Measurements from ENCODE around the gene PDZRN3.

PDZRN3 gene

DNA sequence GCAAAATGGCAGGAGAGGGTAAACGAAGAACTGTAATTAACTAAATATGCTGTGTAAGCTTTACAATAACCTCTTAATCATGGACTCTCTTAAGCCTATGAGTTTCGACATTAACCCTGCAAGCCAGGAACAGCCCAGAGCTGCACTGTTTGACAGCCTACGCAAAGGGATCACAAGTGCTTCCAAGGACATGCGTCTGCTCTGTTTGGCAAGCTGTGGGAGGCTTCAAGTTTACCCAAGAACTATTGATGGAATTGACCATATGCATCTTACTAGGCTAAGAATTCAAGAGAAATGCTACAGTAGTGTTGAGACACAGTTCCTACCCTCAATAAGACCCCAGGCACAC, 66.0 kb downstream of the PDZRN3 start:
- DNase-seq (ENCODE audit: low read depth): no peak
- TF ChIP-seq, protein P1, sequence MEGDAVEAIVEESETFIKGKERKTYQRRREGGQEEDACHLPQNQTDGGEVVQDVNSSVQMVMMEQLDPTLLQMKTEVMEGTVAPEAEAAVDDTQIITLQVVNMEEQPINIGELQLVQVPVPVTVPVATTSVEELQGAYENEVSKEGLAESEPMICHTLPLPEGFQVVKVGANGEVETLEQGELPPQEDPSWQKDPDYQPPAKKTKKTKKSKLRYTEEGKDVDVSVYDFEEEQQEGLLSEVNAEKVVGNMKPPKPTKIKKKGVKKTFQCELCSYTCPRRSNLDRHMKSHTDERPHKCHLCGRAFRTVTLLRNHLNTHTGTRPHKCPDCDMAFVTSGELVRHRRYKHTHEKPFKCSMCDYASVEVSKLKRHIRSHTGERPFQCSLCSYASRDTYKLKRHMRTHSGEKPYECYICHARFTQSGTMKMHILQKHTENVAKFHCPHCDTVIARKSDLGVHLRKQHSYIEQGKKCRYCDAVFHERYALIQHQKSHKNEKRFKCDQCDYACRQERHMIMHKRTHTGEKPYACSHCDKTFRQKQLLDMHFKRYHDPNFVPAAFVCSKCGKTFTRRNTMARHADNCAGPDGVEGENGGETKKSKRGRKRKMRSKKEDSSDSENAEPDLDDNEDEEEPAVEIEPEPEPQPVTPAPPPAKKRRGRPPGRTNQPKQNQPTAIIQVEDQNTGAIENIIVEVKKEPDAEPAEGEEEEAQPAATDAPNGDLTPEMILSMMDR (IDR thresholded peaks at IDR 0.05; ENCODE audit: control insufficient read depth, insufficient read depth, low read depth, low read length, missing control alignments): no peak

DNA sequence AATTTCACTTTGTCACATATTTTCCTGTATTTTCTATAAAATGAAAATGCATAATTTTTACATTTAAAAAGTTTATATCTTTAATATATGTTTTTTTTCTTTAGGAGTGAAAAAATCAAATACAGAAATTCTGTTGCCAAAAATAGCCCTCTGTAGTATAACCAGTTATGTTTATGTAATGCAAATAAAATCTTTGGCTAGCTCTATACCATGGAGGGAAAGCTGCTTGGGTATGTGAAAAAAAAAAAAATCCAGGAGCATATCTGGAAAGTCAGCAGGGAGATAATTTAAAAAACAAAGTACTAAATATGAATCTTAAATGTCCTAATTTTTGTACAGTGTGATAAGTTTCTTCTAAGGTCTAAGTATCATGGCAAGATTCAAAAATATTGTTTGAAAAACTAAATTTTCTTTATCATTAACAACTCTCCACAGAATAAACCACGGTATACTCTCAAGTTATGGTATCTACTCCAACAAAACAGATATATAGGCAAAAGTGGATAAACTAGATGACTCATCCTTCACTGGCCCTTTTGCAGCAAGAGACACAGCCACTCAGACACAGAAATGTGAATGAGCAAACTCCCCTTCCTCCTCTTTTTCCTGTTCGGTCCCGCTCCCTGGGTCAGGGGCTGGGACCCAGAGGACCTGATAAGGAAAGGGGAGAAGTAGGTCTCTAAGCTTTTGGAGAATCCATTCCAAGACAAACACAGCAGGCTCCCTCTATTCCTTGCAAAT, 66.6 kb downstream of the PDZRN3 start:
- TF ChIP-seq, protein P1 (IDR thresholded peaks at IDR 0.05; ENCODE audit: control insufficient read depth, insufficient read depth, low read depth, low read length, missing control alignments): no peak
- H3K4me3 ChIP-seq (ENCODE audit: control insufficient read depth, low read depth, low read length): no peak overlapping the region
- DNase-seq (ENCODE audit: low read depth): no peak

More for the DNA sequence above, 66.0 kb downstream of the PDZRN3 start:
- no peak overlapping the region for H3K4me3 ChIP-seq (ENCODE audit: control insufficient read depth, low read depth, low read length)

DNA sequence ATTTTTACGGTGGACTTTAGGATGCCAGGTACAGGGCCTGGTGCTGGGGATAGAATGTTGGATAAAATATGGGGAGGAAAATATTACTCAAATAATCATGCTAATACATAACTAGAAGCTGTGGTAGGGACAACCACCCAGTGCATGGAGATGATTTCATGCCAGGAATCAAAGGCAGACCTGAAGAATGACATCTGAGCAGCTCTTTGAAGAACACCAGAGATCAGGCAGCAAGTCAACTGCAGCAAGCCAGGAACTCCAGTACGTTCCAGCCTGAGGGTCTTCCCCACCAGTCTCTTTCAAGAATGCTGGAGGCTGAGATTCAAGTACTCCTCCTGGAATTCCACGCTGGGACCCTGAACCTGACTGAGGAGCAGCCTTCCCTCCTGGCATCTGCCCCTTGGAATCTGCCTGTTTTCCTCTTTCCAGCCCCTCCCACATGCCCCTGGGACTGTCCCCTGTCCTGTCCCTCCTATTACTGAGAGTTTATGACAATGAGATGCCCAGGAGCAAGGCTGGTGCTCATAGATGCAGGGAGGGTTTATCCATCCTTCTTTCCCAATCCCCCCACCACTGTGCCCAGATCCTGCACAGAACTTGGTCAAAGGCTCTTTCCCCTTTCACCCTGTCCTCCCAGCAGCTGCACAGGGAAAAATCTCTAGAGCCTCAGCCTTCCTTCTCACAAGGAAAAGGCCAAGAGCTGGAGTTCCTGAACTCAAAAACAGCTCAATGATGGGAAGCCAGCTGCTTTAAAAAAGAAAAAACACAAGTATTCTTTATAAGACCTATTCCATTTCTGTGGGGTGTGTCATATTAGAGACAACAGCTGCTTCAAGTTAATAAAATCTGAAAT, 68.0 kb downstream of the PDZRN3 start:
- DNase-seq (ENCODE audit: low read depth): no peak
- TF ChIP-seq, protein P1 (IDR thresholded peaks at IDR 0.05; ENCODE audit: control insufficient read depth, insufficient read depth, low read depth, low read length, missing control alignments): no peak
- no peak overlapping the region for H3K4me3 ChIP-seq (ENCODE audit: control insufficient read depth, low read depth, low read length)

DNA sequence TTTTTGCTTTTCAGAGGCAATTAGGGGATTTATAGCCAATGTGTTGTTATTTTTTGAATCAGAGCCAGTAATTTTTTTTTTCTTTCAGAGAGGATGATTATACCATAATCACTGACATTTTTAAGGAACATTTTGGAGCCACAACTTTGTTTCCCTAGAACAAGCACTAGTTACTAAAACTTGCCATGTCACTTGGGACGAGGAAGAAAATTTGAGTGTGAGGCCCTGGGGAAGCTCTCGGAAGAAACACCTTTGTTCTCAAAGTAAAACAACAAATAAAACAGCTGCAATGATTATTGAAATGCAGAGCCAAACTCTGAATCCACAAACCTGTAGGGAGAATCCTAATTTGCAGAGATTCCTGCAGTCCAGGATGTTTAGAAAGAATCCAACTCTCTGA, 69.7 kb downstream of the PDZRN3 start:
- DNase-seq (ENCODE audit: low read depth): no peak
- no peak overlapping the region for H3K4me3 ChIP-seq (ENCODE audit: control insufficient read depth, low read depth, low read length)
- TF ChIP-seq, protein P1 (IDR thresholded peaks at IDR 0.05; ENCODE audit: control insufficient read depth, insufficient read depth, low read depth, low read length, missing control alignments): no peak

DNA sequence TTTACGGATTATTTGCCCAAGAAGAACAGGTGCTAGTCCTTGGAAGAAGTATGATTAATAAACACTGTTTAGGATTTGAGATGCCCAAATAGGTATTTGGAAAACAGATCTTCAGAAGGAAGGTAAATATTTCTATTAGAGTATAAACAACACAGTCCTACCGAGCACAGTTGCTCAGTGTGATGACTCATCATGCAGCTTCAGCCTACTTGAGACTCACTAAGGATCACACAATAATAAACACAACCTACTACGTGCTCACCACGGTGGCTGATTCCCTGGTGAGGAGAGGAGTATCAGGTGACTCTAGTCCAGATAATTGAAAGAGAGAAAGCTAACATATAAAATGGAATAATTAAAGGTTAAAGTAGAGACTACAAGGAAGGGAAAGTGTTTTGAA, 72.0 kb downstream of the PDZRN3 start:
- no peak overlapping the region for H3K4me3 ChIP-seq (ENCODE audit: control insufficient read depth, low read depth, low read length)
- TF ChIP-seq, protein P1 (IDR thresholded peaks at IDR 0.05; ENCODE audit: control insufficient read depth, insufficient read depth, low read depth, low read length, missing control alignments): no peak
- DNase-seq (ENCODE audit: low read depth): no peak

DNA sequence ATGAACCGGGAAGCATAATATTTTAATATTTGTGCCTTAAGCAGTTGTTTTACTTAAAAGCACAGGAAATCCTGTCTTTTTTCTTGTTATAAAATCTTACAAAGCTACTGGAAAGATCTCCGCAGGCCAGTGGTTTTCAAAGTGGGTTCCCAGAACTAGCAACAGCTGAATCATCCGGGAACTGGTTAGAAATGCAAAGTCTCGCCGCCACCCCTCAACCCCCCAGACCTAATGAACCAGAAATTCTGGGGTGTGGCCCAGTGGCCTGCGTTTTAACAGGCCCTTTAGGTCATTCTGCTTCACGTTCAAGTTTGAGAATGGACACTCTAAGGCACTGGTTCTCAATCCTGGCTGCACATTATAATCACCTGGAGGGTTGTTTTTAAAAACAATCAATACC, 74.7 kb downstream of the PDZRN3 start:
- TF ChIP-seq, protein P1 (IDR thresholded peaks at IDR 0.05; ENCODE audit: control insufficient read depth, insufficient read depth, low read depth, low read length, missing control alignments): no peak
- H3K4me3 ChIP-seq (ENCODE audit: control insufficient read depth, low read depth, low read length): no peak overlapping the region

More for the DNA sequence above, 74.7 kb downstream of the PDZRN3 start:
- DNase-seq (ENCODE audit: low read depth): no peak
